Left cardiac atrium (tissue), 4 donors: ENCODE results near the gene CEBPE. TPM values are rescaled to one million over a fixed set of nuclear protein-coding genes. Genes with fewer than 3 reads are reported as not detected.
A peak's percentile ranks its signal among the peaks of the same experiment; 100 is the strongest.

Experiments
- ATAC-seq, 2 donors: fragments of 200-7000 bp; cut with Tn5 transposase; one replicate each; pipeline ENCODE4 v1.9.1; 2020; ENCODE audit warnings: mild to moderate bottlenecking in 2 of 2, moderate library complexity in 2 of 2
- DNase-seq: peaks from one replicate; pipeline ENCODE4 v3.0.0-alpha.2; 2020
- intact Hi-C, 2 donors: fragments of 100-400 bp; cut with DNase I; formaldehyde crosslinking; loops; one replicate each; pipeline versions ENCODE4 v1.14.1 to v1.15.1; 2022 to 2023
- long read RNA-seq: library from polyadenylated mRNA; unstranded; transcript quantifications from one replicate; pipeline ENCODE4 v2.0.0, GENCODE V29; 2021
- total RNA-seq, 2 donors: library from RNA; stranded (reverse); fragmentation: NEBNext Ultra II Directional; extraction: Animal tissue kit (Norgen Biotek cat#: 25700); gene quantifications; one replicate each; pipeline ENCODE4 v1.2.1, GENCODE V29; 2021
- donor health status: DM: no; HTN: yes; CAD: no.
- donor health status: DM: no; HTN: yes; CAD: no; lungs with severe emphysema.
- donor health status: DM: yes; HTN: yes; CAD: no.
- donor health status: Dilated cardiomyopathy.

CEBPE gene
- not detected for total RNA-seq
- long read RNA-seq, result 0 reads

DNA sequence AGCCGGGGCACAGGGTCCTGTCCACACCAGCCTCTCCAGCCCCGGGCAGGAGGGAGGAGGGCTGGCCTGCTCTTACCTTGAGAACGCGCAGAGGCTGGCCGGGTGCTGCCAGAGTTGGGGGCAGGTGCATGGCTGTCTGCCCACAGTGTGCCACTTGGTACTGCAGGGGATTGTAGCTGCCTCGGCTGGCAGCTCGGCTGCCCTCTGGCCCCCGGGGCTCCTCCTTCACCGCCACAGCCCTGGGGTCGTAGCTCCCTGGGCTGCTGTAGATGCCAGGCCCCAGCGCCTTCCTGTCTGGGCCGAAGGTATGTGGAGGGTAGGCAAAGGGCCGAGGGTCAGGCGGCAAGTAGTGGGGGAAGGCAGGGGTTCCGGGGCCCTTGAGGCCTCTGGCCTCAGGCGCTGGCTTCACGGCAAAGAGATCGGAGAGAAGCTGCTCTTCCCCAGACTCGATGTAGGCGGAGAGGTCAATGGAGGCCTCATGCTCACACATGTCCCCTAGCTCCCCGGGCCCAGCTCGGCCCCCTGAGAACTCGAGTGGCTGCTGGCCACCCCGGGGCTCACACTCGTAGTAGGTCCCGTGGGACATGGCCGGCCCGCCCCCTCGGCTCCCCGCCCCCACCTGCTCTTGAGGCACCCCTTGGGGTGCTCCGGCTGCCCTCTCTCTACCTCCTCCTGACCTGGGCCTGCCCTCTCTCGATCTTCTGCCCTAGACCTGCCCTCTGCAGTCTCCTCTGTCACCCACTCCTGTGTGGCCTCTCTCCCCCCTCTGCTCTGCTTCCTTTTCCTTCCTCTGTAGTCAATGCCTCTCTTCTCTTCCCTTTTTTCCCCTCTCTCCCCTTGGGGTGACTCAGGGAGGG, at the start of gene CEBPE:
TSS of gene CEBPE (minus strand) at position 750 of the 857 bp plus-strand sequence. CDS start at position 586, 164 bp downstream.
- intact Hi-C loops, result no loop called here
- no peak for ATAC-seq
- no peak for DNase-seq

- intact Hi-C loops, result no loop called here
- DNase-seq, result no peak
- peak in 1 of 2 donors; percentile 48 for ATAC-seq
These were observed 49.2 kb upstream of the CEBPE start for GRCh38 chr14:23168246-23168645.

GRCh38 chr14:23167116-23167847, 48.2 kb upstream of the CEBPE start:
- no peak for DNase-seq
- intact Hi-C loops, result no loop called here
- no peak for ATAC-seq

DNA sequence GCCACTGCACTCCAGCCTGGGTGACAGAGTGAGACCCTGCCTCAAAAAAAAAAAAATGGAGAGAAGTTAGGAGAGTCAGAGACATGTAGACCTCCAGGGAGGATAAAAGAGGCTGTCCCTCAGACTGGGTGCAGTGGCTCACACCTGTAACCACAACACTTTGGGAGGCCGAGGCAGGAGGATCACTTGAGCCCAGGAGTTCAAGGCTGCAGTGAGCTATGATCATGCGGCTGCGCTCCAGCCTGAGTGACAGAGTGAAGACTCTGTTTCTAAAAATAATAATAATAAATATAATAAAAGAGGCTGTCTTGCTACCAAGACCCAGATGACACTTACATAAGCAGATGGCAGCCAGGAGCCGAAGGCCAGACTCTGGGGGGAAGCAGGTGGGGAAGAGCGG, 45.9 kb upstream of the CEBPE start:
- DNase-seq (no peak), ATAC-seq (no peak)
- intact Hi-C loops, result no loop called here

- DNase-seq (no peak), ATAC-seq (peak; percentile 27 to 50)
- intact Hi-C loops, result no loop called here
These were observed 45.2 kb upstream of the CEBPE start for GRCh38 chr14:23164250-23164649.

GRCh38 chr14:23163830-23164229, 44.8 kb upstream of the CEBPE start:
- intact Hi-C loops, result no loop called here
- DNase-seq (no peak), ATAC-seq (no peak)

GRCh38 chr14:23162800-23163199, 43.7 kb upstream of the CEBPE start:
- DNase-seq (no peak), ATAC-seq (peak in 1 of 2 donors; percentile 5)
- intact Hi-C loops, result no loop called here

GRCh38 chr14:23162005-23162404, 43.0 kb upstream of the CEBPE start:
- DNase-seq, result no peak
- ATAC-seq, result no peak
- intact Hi-C loops, result no loop called here

- intact Hi-C loops, result no loop called here
- ATAC-seq (peak; percentile 85 to 86), DNase-seq (peak; percentile 40)
These were observed 42.0 kb upstream of the CEBPE start for GRCh38 chr14:23160924-23161522.

GRCh38 chr14:23159532-23159931, 40.5 kb upstream of the CEBPE start:
- DNase-seq (no peak), ATAC-seq (no peak)
- intact Hi-C loops, result no loop called here

GRCh38 chr14:23158779-23159178, 39.7 kb upstream of the CEBPE start:
- ATAC-seq (no peak), DNase-seq (no peak)
- intact Hi-C loops, result no loop called here

- DNase-seq (peak; percentile 84), ATAC-seq (peak; percentile 85 to 89)
- intact Hi-C loops, result no loop called here
These were observed 36.0 kb upstream of the CEBPE start for GRCh38 chr14:23154964-23155587.

GRCh38 chr14:23153851-23154796, 35.1 kb upstream of the CEBPE start:
- ATAC-seq, result peak; percentile 88 to 90
- intact Hi-C loops, result no loop called here
- DNase-seq, result peak; percentile 95

DNA sequence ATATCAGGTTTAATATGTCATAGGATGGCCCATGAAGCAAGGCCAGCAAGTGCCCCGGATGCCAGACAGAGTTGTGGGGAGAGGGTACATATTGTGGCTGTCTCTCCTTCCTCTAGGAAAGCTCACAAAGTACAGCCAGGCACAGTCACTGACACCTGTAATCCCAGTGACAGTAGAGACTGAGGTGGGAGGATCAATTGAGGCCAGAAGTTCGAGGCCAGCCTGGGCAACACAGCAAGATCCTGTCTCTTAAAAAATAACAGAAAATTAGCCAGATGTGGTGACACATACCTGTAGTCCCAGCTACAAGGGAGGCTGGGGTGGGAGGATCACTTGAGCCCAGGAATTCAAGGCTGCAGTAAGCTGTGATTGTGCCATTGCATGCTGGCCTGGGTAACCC, 32.3 kb upstream of the CEBPE start:
- DNase-seq (no peak), ATAC-seq (no peak)
- intact Hi-C loops, result no loop called here

- DNase-seq (no peak), ATAC-seq (no peak)
- intact Hi-C loops, result no loop called here
These were observed 30.7 kb upstream of the CEBPE start for GRCh38 chr14:23149745-23150144.

DNA sequence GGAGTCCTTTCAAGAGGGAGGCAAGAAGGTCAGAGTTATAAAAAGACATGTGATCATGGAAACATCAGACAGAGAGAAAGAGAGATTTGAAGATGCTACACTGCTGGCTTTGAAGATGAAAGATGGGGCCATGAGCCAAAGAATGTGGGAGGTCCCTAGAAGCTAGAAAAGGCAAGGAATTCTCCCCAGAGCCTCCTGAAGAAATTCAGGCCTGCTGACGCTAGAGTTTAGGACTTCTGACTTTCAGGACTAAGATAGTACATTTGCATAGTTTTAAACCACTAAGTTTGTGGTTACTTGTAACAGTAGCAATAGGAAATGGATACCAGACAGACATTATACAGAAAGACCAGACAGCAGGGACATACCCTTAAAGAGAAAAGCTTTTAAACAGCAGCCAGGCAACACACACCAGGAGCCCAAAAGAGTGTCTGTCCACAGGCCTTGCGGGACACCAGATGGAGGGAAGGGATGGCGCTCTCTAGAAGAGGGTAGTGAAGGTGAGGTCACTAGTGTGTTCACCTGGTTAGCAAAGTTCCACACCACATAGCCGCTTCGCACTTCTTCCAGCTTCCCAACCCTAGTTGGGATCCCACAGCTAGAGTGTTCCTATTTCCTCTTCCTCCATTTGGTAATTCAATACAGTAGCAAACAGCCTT, 29.7 kb upstream of the CEBPE start:
- no peak for DNase-seq
- ATAC-seq, result no peak
- intact Hi-C loops, result no loop called here

DNA sequence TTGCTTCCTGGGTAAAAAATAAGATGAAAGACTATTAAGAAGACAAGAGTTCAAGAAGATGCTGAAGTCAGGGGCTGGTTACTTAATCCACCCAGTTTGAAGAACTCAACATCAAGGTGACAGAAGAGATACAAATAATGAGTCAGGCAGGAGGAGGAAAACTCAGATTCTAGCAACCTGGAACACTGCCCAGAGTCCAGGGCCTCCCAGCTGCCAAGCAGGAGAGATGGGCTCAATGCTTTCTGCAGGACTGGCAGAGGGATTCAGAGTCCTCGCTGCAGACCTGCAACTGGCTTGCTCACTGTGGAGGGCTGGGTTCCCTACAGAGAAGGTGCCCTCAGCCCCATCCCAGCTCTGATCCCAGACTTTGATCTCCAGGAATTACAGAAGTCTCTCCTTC, 28.6 kb upstream of the CEBPE start:
- DNase-seq (no peak), ATAC-seq (peak; percentile 58 to 81)
- intact Hi-C loops, result no loop called here

GRCh38 chr14:23146980-23147379, 27.9 kb upstream of the CEBPE start:
- intact Hi-C loops, result no loop called here
- ATAC-seq (no peak), DNase-seq (no peak)
